GM12801 (cell line): ENCODE results near the gene L1TD1.

ENCODE experiments used
- CTCF ChIP-seq: IDR thresholded peaks from one replicate; pipeline ENCODE4 v1.5.1; 2011; ENCODE audit warnings: control low read depth; ENCODE audit not compliant: insufficient read length; ENCODE audit errors: extremely low read depth

L1TD1 gene

GRCh38 chr1:62228136-62228882 lies 33.7 kb downstream of the L1TD1 start:
- TF ChIP-seq CTCF = no peak

DNA sequence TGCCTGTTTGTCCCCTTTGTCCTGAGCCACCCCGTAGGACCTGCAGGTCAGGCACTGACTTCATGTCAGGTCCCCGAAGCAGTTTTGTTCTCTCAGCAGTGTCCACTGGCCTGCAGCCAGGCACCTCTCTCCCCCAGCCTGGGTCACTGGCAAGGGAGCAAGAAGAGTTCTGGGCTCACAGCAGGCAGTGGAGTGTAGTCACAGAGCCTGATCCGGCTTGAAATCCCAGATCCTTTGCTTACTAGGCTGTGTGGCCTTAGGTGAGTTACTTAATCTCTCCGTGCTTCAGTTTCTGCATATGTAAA lies 34.2 kb downstream of the L1TD1 start:
- no peak for TF ChIP-seq CTCF

- no peak for TF ChIP-seq CTCF
Observed at GRCh38 chr1:62229468-62229867, 34.8 kb downstream of the L1TD1 start.

- TF ChIP-seq CTCF = no peak
Observed at GRCh38 chr1:62229932-62230331, 35.3 kb downstream of the L1TD1 start.

DNA sequence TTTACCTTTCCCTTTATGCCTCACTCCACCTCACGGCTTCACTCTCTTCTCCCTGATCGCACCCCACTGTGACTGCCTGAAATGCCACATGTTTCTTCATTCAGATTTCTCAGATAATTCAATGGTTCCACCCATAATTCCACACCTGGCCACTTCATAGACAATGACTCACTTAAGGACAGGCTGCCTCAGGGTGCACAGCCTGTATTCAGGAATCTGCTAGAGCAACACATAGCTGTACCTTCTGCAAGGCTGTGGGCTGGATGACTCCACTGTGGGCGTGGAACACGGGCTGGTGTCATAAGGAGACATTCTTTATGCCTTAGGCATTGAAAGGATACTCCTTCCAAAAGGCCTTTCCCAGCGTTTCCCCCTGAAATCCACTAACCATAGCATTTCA lies 36.1 kb downstream of the L1TD1 start:
- TF ChIP-seq CTCF = no peak

- TF ChIP-seq CTCF = no peak
Observed at GRCh38 chr1:62232871-62233278, 38.2 kb downstream of the L1TD1 start.

- TF ChIP-seq CTCF = no peak
Observed at GRCh38 chr1:62233926-62234450, 39.3 kb downstream of the L1TD1 start.
